Measurements from ENCODE around the gene FHIT.

FHIT gene

GRCh38 chr3:60578936-60579335 lies 672.3 kb downstream of the FHIT start:
- H3K27ac ChIP-seq (ENCODE audit: low read depth, low read length) = no peak overlapping the region
- H3K4me1 ChIP-seq (ENCODE audit: insufficient read depth, low read length) = no peaks in the 10 kb centered on the region
- H3K9ac ChIP-seq (ENCODE audit: low read length) = no peak overlapping the region
- no peak overlapping the region for H3K4me3 ChIP-seq (ENCODE audit: low read depth in 1 of 2, low read length in 2 of 2)
- H3K36me3 ChIP-seq (ENCODE audit: insufficient read depth, low read length) = no peaks in the 10 kb centered on the region
- no peaks in the 10 kb centered on the region for H3K27me3 ChIP-seq (ENCODE audit: control insufficient read depth in 1 of 2, insufficient read depth in 2 of 2, low read length in 2 of 2)
- H3K9me3 ChIP-seq (ENCODE audit: low read length) = no peaks in the 10 kb centered on the region

- Histone ChIP-seq H3K4me3 (ENCODE audit: low read depth in 1 of 2, low read length in 2 of 2) (no peak overlapping the region), H3K27me3 (ENCODE audit: control insufficient read depth in 1 of 2, insufficient read depth in 2 of 2, low read length in 2 of 2) (no peaks in the 10 kb centered on the region), H3K9ac (ENCODE audit: low read length) (no peak overlapping the region), H3K27ac (ENCODE audit: low read depth, low read length) (no peak overlapping the region), H3K9me3 (ENCODE audit: low read length) (no peaks in the 10 kb centered on the region), H3K36me3 (ENCODE audit: insufficient read depth, low read length) (no peaks in the 10 kb centered on the region), H3K4me1 (ENCODE audit: insufficient read depth, low read length) (no peaks in the 10 kb centered on the region)
These were observed 673.7 kb downstream of the FHIT start for GRCh38 chr3:60577601-60578000.

- Histone ChIP-seq H3K27me3 (ENCODE audit: control insufficient read depth in 1 of 2, insufficient read depth in 2 of 2, low read length in 2 of 2) (no peaks in the 10 kb centered on the region), H3K27ac (ENCODE audit: low read depth, low read length) (no peak overlapping the region), H3K4me1 (ENCODE audit: insufficient read depth, low read length) (no peaks in the 10 kb centered on the region), H3K9me3 (ENCODE audit: low read length) (no peaks in the 10 kb centered on the region), H3K36me3 (ENCODE audit: insufficient read depth, low read length) (no peaks in the 10 kb centered on the region), H3K9ac (ENCODE audit: low read length) (no peak overlapping the region), H3K4me3 (ENCODE audit: low read depth in 1 of 2, low read length in 2 of 2) (no peak overlapping the region)
These were observed 675.5 kb downstream of the FHIT start for GRCh38 chr3:60575718-60576272.

GRCh38 chr3:60574046-60574769 lies 677.0 kb downstream of the FHIT start:
- Histone ChIP-seq H3K27me3 (ENCODE audit: control insufficient read depth in 1 of 2, insufficient read depth in 2 of 2, low read length in 2 of 2) (no peaks in the 10 kb centered on the region), H3K9me3 (ENCODE audit: low read length) (no peaks in the 10 kb centered on the region), H3K36me3 (ENCODE audit: insufficient read depth, low read length) (no peaks in the 10 kb centered on the region), H3K9ac (ENCODE audit: low read length) (no peak overlapping the region), H3K4me1 (ENCODE audit: insufficient read depth, low read length) (no peaks in the 10 kb centered on the region), H3K4me3 (ENCODE audit: low read depth in 1 of 2, low read length in 2 of 2) (no peak overlapping the region), H3K27ac (ENCODE audit: low read depth, low read length) (no peak overlapping the region)

- H3K4me1 ChIP-seq (ENCODE audit: insufficient read depth, low read length) = no peaks in the 10 kb centered on the region
- H3K36me3 ChIP-seq (ENCODE audit: insufficient read depth, low read length) = no peaks in the 10 kb centered on the region
- no peak overlapping the region for H3K4me3 ChIP-seq (ENCODE audit: low read depth in 1 of 2, low read length in 2 of 2)
- no peak overlapping the region for H3K27ac ChIP-seq (ENCODE audit: low read depth, low read length)
- no peaks in the 10 kb centered on the region for H3K9me3 ChIP-seq (ENCODE audit: low read length)
- H3K27me3 ChIP-seq (ENCODE audit: control insufficient read depth in 1 of 2, insufficient read depth in 2 of 2, low read length in 2 of 2) = no peaks in the 10 kb centered on the region
- no peak overlapping the region for H3K9ac ChIP-seq (ENCODE audit: low read length)
These were observed 677.8 kb downstream of the FHIT start for GRCh38 chr3:60573494-60573893.

- no peak overlapping the region for H3K27ac ChIP-seq (ENCODE audit: low read depth, low read length)
- no peak overlapping the region for H3K9ac ChIP-seq (ENCODE audit: low read length)
- H3K9me3 ChIP-seq (ENCODE audit: low read length) = no peaks in the 10 kb centered on the region
- H3K4me3 ChIP-seq (ENCODE audit: low read depth in 1 of 2, low read length in 2 of 2) = no peak overlapping the region
- no peaks in the 10 kb centered on the region for H3K36me3 ChIP-seq (ENCODE audit: insufficient read depth, low read length)
- no peaks in the 10 kb centered on the region for H3K4me1 ChIP-seq (ENCODE audit: insufficient read depth, low read length)
- H3K27me3 ChIP-seq (ENCODE audit: control insufficient read depth in 1 of 2, insufficient read depth in 2 of 2, low read length in 2 of 2) = no peaks in the 10 kb centered on the region
These were observed 679.7 kb downstream of the FHIT start for GRCh38 chr3:60571511-60571910.

- Histone ChIP-seq H3K4me3 (ENCODE audit: low read depth in 1 of 2, low read length in 2 of 2) (no peak overlapping the region), H3K27me3 (ENCODE audit: control insufficient read depth in 1 of 2, insufficient read depth in 2 of 2, low read length in 2 of 2) (no peaks in the 10 kb centered on the region), H3K27ac (ENCODE audit: low read depth, low read length) (no peak overlapping the region), H3K9me3 (ENCODE audit: low read length) (no peaks in the 10 kb centered on the region), H3K4me1 (ENCODE audit: insufficient read depth, low read length) (no peaks in the 10 kb centered on the region), H3K36me3 (ENCODE audit: insufficient read depth, low read length) (no peaks in the 10 kb centered on the region), H3K9ac (ENCODE audit: low read length) (no peak overlapping the region)
These were observed 694.1 kb downstream of the FHIT start for GRCh38 chr3:60557122-60557521.

GRCh38 chr3:60555686-60556354 lies 695.4 kb downstream of the FHIT start:
- Histone ChIP-seq H3K36me3 (ENCODE audit: insufficient read depth, low read length) (no peaks in the 10 kb centered on the region), H3K4me3 (ENCODE audit: low read depth in 1 of 2, low read length in 2 of 2) (no peak overlapping the region), H3K4me1 (ENCODE audit: insufficient read depth, low read length) (no peaks in the 10 kb centered on the region)

GRCh38 chr3:60553144-60553543 lies 698.1 kb downstream of the FHIT start:
- Histone ChIP-seq H3K27me3 (ENCODE audit: control insufficient read depth in 1 of 2, insufficient read depth in 2 of 2, low read length in 2 of 2) (no peaks in the 10 kb centered on the region), H3K36me3 (ENCODE audit: insufficient read depth, low read length) (no peaks in the 10 kb centered on the region), H3K27ac (ENCODE audit: low read depth, low read length) (no peak overlapping the region), H3K4me1 (ENCODE audit: insufficient read depth, low read length) (no peaks in the 10 kb centered on the region), H3K4me3 (ENCODE audit: low read depth in 1 of 2, low read length in 2 of 2) (no peak overlapping the region), H3K9me3 (ENCODE audit: low read length) (no peaks in the 10 kb centered on the region), H3K9ac (ENCODE audit: low read length) (no peak overlapping the region)

More at GRCh38 chr3:60555686-60556354, 695.4 kb downstream of the FHIT start:
- H3K27ac ChIP-seq (ENCODE audit: low read depth, low read length) = no peak overlapping the region
- no peaks in the 10 kb centered on the region for H3K9me3 ChIP-seq (ENCODE audit: low read length)
- H3K9ac ChIP-seq (ENCODE audit: low read length) = no peak overlapping the region
- no peaks in the 10 kb centered on the region for H3K27me3 ChIP-seq (ENCODE audit: control insufficient read depth in 1 of 2, insufficient read depth in 2 of 2, low read length in 2 of 2)

GRCh38 chr3:60552581-60552980 lies 698.7 kb downstream of the FHIT start:
- Histone ChIP-seq H3K9me3 (ENCODE audit: low read length) (no peaks in the 10 kb centered on the region), H3K27me3 (ENCODE audit: control insufficient read depth in 1 of 2, insufficient read depth in 2 of 2, low read length in 2 of 2) (no peaks in the 10 kb centered on the region), H3K9ac (ENCODE audit: low read length) (no peak overlapping the region), H3K27ac (ENCODE audit: low read depth, low read length) (no peak overlapping the region), H3K4me3 (ENCODE audit: low read depth in 1 of 2, low read length in 2 of 2) (no peak overlapping the region), H3K4me1 (ENCODE audit: insufficient read depth, low read length) (no peaks in the 10 kb centered on the region), H3K36me3 (ENCODE audit: insufficient read depth, low read length) (no peaks in the 10 kb centered on the region)

- Histone ChIP-seq H3K36me3 (ENCODE audit: insufficient read depth, low read length) (no peaks in the 10 kb centered on the region), H3K27ac (ENCODE audit: low read depth, low read length) (no peak overlapping the region), H3K27me3 (ENCODE audit: control insufficient read depth in 1 of 2, insufficient read depth in 2 of 2, low read length in 2 of 2) (no peaks in the 10 kb centered on the region), H3K9ac (ENCODE audit: low read length) (no peak overlapping the region), H3K9me3 (ENCODE audit: low read length) (no peaks in the 10 kb centered on the region), H3K4me3 (ENCODE audit: low read depth in 1 of 2, low read length in 2 of 2) (no peak overlapping the region), H3K4me1 (ENCODE audit: insufficient read depth, low read length) (no peaks in the 10 kb centered on the region)
These were observed 699.6 kb downstream of the FHIT start for GRCh38 chr3:60551455-60552209.
